ENCODE results near the gene TMEM132C. TPM values are rescaled to one million over a fixed set of nuclear protein-coding genes. Genes with fewer than 3 reads are reported as not detected.

TMEM132C gene
- polyA plus RNA-seq, 6 donors from 2014 or later = not detected

GRCh38 chr12:128549601-128550218 lies 282.7 kb downstream of the TMEM132C start:
- DNase-seq (no peak), ATAC-seq (ENCODE audit: low read depth in 2 of 2) (no peak)
- Mint-ChIP-seq H3K4me1 (no peaks in the 10 kb centered on the region), H3K9me3 (peaks cover 0 to 4% (median 0%) of the 10 kb centered on the region in 7 donors), H3K27me3 (peaks cover 0 to 5% (median 0%) of the 10 kb centered on the region in 3 donors), H3K4me3 (no peak overlapping the region), H3K36me3 (no peaks in the 10 kb centered on the region), H3K27ac (no peak overlapping the region)

GRCh38 chr12:128551266-128551665 lies 284.3 kb downstream of the TMEM132C start:
- ATAC-seq (ENCODE audit: low read depth in 2 of 2) = no peak
- H3K9me3 Mint-ChIP-seq = peaks cover 0 to 4% (median 0%) of the 10 kb centered on the region in 7 donors
- no peaks in the 10 kb centered on the region for H3K4me1 Mint-ChIP-seq

DNA sequence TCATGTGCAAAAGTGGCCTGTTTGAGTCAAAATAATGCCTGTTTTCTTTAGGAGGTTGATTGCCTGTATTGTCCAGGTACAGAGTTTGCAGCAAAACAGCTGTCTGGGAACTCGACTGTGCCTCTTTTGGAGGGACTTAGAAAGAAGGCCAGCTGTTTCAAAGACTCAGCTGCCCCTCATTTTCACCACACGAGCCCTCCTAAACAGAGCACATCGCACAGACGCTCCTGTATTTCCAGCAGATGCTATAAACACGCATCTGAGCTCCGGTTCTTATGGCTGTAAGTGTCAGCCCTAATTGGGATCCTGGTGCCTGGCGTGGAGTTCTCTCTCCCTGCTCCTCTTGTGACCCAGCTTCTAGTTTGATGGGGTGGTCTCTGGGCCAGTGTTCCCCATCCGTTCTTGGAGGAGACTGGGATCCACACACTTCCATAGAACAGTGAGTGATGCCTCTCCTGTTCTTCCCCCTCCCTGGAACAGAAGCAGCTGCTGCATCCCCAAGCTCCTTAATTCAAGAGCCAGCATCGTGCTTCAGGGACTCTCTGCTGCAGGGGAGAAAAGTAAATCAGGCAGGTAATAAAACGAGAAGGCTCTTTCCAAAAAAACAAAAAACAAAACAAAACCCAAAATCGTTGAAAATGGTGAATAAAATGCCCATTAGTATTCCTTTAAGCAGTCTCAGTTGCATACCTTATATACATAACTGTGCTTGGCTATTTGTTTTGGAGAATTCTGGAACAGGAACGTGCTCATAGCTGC lies 287.8 kb downstream of the TMEM132C start:
- ATAC-seq (ENCODE audit: low read depth in 2 of 2) (no peak), DNase-seq (no peak)
- Mint-ChIP-seq H3K36me3 (no peaks in the 10 kb centered on the region), H3K9me3 (peaks cover 0 to 17% (median 8%) of the 10 kb centered on the region in 7 donors), H3K27me3 (peaks cover 0 to 5% (median 0%) of the 10 kb centered on the region in 3 donors), H3K4me1 (no peaks in the 10 kb centered on the region), H3K27ac (no peak overlapping the region), H3K4me3 (no peak overlapping the region)

More at GRCh38 chr12:128551266-128551665, 284.3 kb downstream of the TMEM132C start:
- no peak for DNase-seq
- no peak overlapping the region for H3K27ac Mint-ChIP-seq
- H3K4me3 Mint-ChIP-seq = peak overlapping the region in 1 of 8 donors; percentile 38
- H3K27me3 Mint-ChIP-seq = peaks cover 0 to 5% (median 0%) of the 10 kb centered on the region in 3 donors
- no peaks in the 10 kb centered on the region for H3K36me3 Mint-ChIP-seq

- H3K36me3 Mint-ChIP-seq = no peaks in the 10 kb centered on the region
- no peak overlapping the region for H3K4me3 Mint-ChIP-seq
- H3K9me3 Mint-ChIP-seq = peaks cover 0 to 20% (median 8%) of the 10 kb centered on the region in 7 donors
- DNase-seq (no peak), ATAC-seq (ENCODE audit: low read depth in 2 of 2) (no peak)
- no peak overlapping the region for H3K27ac Mint-ChIP-seq
- no peaks in the 10 kb centered on the region for H3K27me3 Mint-ChIP-seq
- no peaks in the 10 kb centered on the region for H3K4me1 Mint-ChIP-seq
Measured at GRCh38 chr12:128557231-128557630, 290.3 kb downstream of the TMEM132C start.

- H3K4me1 Mint-ChIP-seq = no peaks in the 10 kb centered on the region
- H3K9me3 Mint-ChIP-seq = peaks cover 0 to 22% (median 3%) of the 10 kb centered on the region in 7 donors
- DNase-seq = no peak
- H3K4me3 Mint-ChIP-seq = no peak overlapping the region
- H3K27ac Mint-ChIP-seq = no peak overlapping the region
- H3K36me3 Mint-ChIP-seq = no peaks in the 10 kb centered on the region
- ATAC-seq (ENCODE audit: low read depth in 2 of 2) = no peak
- no peaks in the 10 kb centered on the region for H3K27me3 Mint-ChIP-seq
Measured at GRCh38 chr12:128564956-128565355, 298.0 kb downstream of the TMEM132C start.

DNA sequence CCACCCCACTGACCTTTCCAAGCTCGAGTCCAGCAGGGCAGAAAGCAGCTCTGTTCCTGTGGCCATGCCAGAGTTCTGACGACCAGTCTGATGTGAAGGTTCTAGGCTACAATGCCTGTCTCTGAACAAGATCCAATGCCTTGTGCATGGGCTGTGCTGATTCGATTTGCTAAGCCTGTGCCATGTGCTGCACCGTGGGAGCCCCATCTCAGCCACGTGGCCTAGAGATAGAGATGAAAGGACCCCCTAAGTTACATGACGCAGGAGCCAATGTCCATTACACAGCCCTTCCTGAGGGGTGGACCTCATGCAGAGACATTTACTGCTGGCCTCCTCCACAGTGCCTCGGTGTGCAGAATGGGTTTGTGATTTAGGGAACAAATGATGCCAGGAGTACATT lies 300.8 kb downstream of the TMEM132C start:
- Mint-ChIP-seq H3K4me3 (no peak overlapping the region), H3K4me1 (no peaks in the 10 kb centered on the region), H3K36me3 (no peaks in the 10 kb centered on the region), H3K9me3 (peaks cover 0 to 20% (median 4%) of the 10 kb centered on the region in 7 donors), H3K27ac (peak overlapping the region in 1 of 6 donors; percentile 9), H3K27me3 (no peaks in the 10 kb centered on the region)
- no peak for ATAC-seq (ENCODE audit: low read depth in 2 of 2)
- DNase-seq = no peak

DNA sequence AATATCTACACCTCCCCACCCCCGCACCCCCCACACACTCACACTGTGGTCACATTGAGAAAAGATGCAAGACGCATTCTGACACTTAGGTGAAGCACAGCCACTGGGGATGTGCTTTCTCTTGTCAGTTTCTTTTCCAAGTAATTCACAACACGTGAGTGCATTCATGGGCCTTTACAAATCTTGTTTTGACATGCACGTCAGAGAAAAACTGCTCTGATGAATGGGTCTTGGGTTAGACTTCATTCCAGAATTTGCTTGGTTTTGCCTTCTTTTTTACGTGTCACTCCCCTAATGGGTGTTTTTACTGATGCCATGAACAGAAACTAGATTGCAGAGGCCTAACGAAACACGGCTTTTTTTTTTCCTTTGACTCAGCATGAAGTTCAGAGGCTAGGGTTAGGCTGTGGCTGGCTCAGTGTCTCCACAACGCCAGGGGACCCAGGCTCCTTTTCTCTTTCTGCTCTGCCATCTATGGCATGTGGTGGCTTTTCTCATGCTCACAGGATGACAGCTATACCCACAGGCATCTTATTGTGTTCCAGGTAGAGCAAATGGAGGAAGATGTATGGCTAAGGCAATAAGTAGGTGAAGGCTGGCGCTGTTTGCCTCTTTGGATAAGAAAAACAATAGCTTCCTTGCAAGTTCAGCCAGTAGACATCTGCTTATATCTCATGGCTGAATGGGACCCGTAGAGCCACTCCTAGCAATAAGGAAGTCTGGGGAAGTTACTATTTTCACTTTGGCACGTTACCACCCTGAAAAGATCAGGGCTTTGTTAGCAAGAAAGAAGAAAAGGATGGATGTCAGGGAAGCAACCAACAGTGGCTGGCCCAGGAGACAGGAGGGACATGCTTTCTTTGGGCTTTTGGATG lies 303.5 kb downstream of the TMEM132C start:
- no peaks in the 10 kb centered on the region for H3K4me1 Mint-ChIP-seq
- DNase-seq (no peak), ATAC-seq (ENCODE audit: low read depth in 2 of 2) (no peak)
- H3K9me3 Mint-ChIP-seq = peaks cover 3 to 6% (median 4%) of the 10 kb centered on the region in 7 donors
- H3K27ac Mint-ChIP-seq = no peak overlapping the region
- H3K27me3 Mint-ChIP-seq = no peaks in the 10 kb centered on the region
- no peak overlapping the region for H3K4me3 Mint-ChIP-seq
- no peaks in the 10 kb centered on the region for H3K36me3 Mint-ChIP-seq

DNA sequence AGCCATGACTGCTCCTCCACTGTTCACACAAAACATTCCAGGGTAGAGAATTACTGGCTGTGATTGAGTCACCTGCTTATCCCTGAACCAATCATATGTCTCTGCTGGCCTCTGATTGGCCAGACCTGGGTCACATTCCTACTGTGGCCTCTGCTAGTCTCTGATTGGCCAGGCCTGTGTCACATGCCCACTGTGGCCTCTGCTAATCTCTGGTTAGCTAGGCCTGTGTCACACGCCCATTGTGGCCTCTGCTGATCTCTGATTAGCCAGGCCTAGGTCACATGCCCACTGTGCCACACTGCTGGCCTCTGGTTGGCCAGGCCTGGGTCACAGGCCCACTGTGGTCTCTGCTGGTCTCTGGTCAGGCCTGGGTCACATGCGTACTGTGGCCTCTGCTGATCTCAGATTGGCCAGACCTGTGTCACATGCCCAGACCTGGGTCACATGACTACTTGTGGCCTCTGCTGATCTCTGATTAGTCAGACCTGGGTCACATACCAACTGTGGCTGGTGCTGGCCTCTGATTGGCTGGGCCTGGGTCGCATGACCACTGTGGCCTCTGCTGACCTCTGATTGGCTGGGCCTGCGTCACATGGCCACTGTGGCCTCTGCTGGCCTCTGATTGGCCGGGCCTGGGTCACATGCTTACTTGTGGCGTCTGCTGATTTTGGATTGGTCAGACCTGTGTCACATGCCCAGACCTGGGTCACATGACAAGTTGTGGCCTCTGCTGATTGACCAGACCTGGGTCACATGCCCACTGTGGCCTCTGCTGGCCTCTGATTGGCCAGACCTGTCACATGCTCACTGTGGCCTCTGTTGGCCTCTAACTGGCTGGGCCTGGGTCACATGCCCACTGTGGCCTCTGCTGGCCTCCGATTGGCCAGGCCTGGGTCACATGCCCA lies 305.2 kb downstream of the TMEM132C start:
- DNase-seq = no peak
- Mint-ChIP-seq H3K4me3 (no peak overlapping the region), H3K36me3 (no peaks in the 10 kb centered on the region), H3K9me3 (peaks cover 3 to 6% (median 5%) of the 10 kb centered on the region in 7 donors), H3K4me1 (no peaks in the 10 kb centered on the region), H3K27ac (peak overlapping the region in 1 of 6 donors; percentile 49), H3K27me3 (no peaks in the 10 kb centered on the region)
- ATAC-seq (ENCODE audit: low read depth in 2 of 2) = no peak

DNA sequence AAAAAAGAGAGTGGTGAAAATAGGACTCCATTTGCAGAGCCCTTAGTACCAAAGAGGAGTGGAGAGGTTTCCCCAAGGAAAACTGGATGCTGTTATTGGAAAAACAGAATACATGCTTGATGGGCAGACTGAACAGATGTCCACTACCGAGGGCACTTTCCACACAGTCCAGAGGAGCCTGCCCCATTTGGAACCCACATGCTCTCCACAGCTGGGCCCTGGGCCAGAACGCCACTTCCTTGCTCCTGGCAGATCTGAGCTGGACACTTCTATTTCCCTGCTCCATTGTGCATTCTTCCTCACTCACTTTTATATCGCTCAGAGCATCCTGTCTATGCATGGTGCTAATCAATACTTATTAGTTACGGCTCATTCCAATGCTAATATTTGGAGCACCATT lies 306.9 kb downstream of the TMEM132C start:
- Mint-ChIP-seq H3K27me3 (no peaks in the 10 kb centered on the region), H3K36me3 (no peaks in the 10 kb centered on the region), H3K9me3 (peaks cover 3 to 9% (median 6%) of the 10 kb centered on the region in 7 donors), H3K4me1 (no peaks in the 10 kb centered on the region), H3K4me3 (no peak overlapping the region), H3K27ac (peak overlapping the region in 1 of 6 donors; percentile 31)
- DNase-seq = no peak
- no peak for ATAC-seq (ENCODE audit: low read depth in 2 of 2)

DNA sequence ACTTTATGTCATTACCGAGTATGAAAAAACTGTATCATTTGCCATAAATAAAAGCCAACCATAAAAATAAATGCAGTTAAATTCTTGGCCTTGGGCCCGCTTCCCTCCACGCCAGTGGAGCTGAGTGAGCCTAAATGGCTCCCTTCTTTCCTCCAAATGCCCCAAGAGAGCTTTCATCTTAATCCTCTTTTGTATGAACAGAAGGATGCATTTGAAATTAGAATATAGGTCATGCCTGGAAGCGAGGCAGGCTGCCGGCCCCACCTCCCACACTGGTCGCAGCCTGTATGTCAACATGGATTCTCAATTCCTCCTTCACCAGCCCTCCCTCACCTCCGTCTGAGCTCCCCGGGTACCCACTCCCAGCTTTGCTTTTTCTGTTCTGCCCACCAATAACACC lies 311.1 kb downstream of the TMEM132C start:
- Mint-ChIP-seq H3K36me3 (no peaks in the 10 kb centered on the region), H3K9me3 (peaks cover 4 to 17% (median 6%) of the 10 kb centered on the region in 7 donors)
- no peak for ATAC-seq (ENCODE audit: low read depth in 2 of 2)

GRCh38 chr12:128581321-128581761 lies 314.4 kb downstream of the TMEM132C start:
- Mint-ChIP-seq H3K27ac (no peak overlapping the region), H3K4me1 (no peaks in the 10 kb centered on the region), H3K27me3 (no peaks in the 10 kb centered on the region), H3K36me3 (no peaks in the 10 kb centered on the region), H3K4me3 (no peak overlapping the region), H3K9me3 (peaks cover 2 to 13% (median 4%) of the 10 kb centered on the region in 7 donors)
- ATAC-seq (ENCODE audit: low read depth in 2 of 2) = no peak
- DNase-seq = no peak

More for the DNA sequence above, 311.1 kb downstream of the TMEM132C start:
- H3K4me1 Mint-ChIP-seq = no peaks in the 10 kb centered on the region
- H3K27me3 Mint-ChIP-seq = no peaks in the 10 kb centered on the region
- no peak overlapping the region for H3K4me3 Mint-ChIP-seq
- DNase-seq = no peak
- no peak overlapping the region for H3K27ac Mint-ChIP-seq

GRCh38 chr12:128583453-128583852 lies 316.5 kb downstream of the TMEM132C start:
- Mint-ChIP-seq H3K27ac (no peak overlapping the region), H3K9me3 (peaks cover 0 to 9% (median 4%) of the 10 kb centered on the region in 7 donors), H3K4me3 (no peak overlapping the region), H3K4me1 (no peaks in the 10 kb centered on the region), H3K36me3 (no peaks in the 10 kb centered on the region), H3K27me3 (peaks cover 0 to 4% (median 0%) of the 10 kb centered on the region in 3 donors)
- ATAC-seq (ENCODE audit: low read depth in 2 of 2) = no peak
- DNase-seq = no peak

Data from naive B cell (primary cell).